Mucosa of rectum (tissue), 2 donors: ENCODE results near the gene TNFSF4.

Experiments used
- H3K27ac ChIP-seq, 2 donors: one replicate each; pipeline ENCODE4 v1.7.0; 2013; ENCODE audit warnings: inconsistent platforms in 2 of 2, low read depth in 2 of 2, low read length in 2 of 2
- H3K27me3 ChIP-seq, 2 donors: one replicate each; pipeline ENCODE4 v1.7.0; 2013; ENCODE audit warnings: low read length in 2 of 2; ENCODE audit not compliant: control insufficient read depth in 2 of 2, insufficient read depth in 2 of 2
- H3K36me3 ChIP-seq, 2 donors: one replicate each; pipeline ENCODE4 v1.7.0; 2013; ENCODE audit warnings: low read length in 2 of 2; ENCODE audit not compliant: control insufficient read depth in 2 of 2, insufficient read depth in 2 of 2
- H3K4me1 ChIP-seq, 2 donors: one replicate each; pipeline ENCODE4 v1.7.0; 2013; ENCODE audit warnings: low read length in 2 of 2, mild to moderate bottlenecking in 1 of 2; ENCODE audit not compliant: control insufficient read depth in 2 of 2, insufficient read depth in 2 of 2
- H3K4me3 ChIP-seq, 2 donors: one replicate each; pipeline ENCODE4 v1.7.0; 2013; ENCODE audit warnings: low read length in 2 of 2
- H3K9ac ChIP-seq, 2 donors: one replicate each; pipeline ENCODE4 v1.7.0; 2013; ENCODE audit warnings: low read length in 2 of 2, low read depth in 1 of 2, mild to moderate bottlenecking in 1 of 2
- H3K9me3 ChIP-seq, 2 donors: one replicate each; pipeline ENCODE4 v1.7.0; 2013; ENCODE audit warnings: low read length in 2 of 2; ENCODE audit not compliant: control insufficient read depth in 2 of 2
- donor health status: healthy.
- donor health status: Normal muscosa, but diverticular disease.

Gene TNFSF4

GRCh38 chr1:173212952-173213491, 5.9 kb upstream of the TNFSF4 start:
- Histone ChIP-seq H3K27me3 (no peaks in the 10 kb centered on the region), H3K27ac (no peak overlapping the region), H3K4me1 (peaks cover 7 to 11% of the 10 kb centered on the region in 2 donors), H3K4me3 (no peak overlapping the region), H3K36me3 (no peaks in the 10 kb centered on the region), H3K9ac (no peak overlapping the region), H3K9me3 (no peaks in the 10 kb centered on the region)

- Histone ChIP-seq H3K27me3 (no peaks in the 10 kb centered on the region), H3K36me3 (no peaks in the 10 kb centered on the region), H3K27ac (peak overlapping the region in 1 of 2 donors; percentile 41), H3K9me3 (no peaks in the 10 kb centered on the region), H3K4me1 (peaks cover 11 to 16% of the 10 kb centered on the region in 2 donors), H3K4me3 (peak overlapping the region in 1 of 2 donors; percentile 26), H3K9ac (no peak overlapping the region)
Measured at GRCh38 chr1:173210716-173211231, 3.6 kb upstream of the TNFSF4 start.

- H3K4me1 ChIP-seq = peaks cover 11 to 16% of the 10 kb centered on the region in 2 donors
- H3K27ac ChIP-seq = peak overlapping the region in 1 of 2 donors; percentile 41
- H3K27me3 ChIP-seq = no peaks in the 10 kb centered on the region
- no peaks in the 10 kb centered on the region for H3K9me3 ChIP-seq
- no peaks in the 10 kb centered on the region for H3K36me3 ChIP-seq
- no peak overlapping the region for H3K9ac ChIP-seq
- peak overlapping the region in 1 of 2 donors; percentile 26 for H3K4me3 ChIP-seq
Measured at GRCh38 chr1:173210283-173210682, 3.2 kb upstream of the TNFSF4 start.

GRCh38 chr1:173208868-173209267, 1.7 kb upstream of the TNFSF4 start:
- Histone ChIP-seq H3K9me3 (no peaks in the 10 kb centered on the region), H3K27ac (no peak overlapping the region), H3K4me3 (no peak overlapping the region), H3K36me3 (no peaks in the 10 kb centered on the region), H3K27me3 (no peaks in the 10 kb centered on the region), H3K9ac (no peak overlapping the region), H3K4me1 (peaks cover 11 to 16% of the 10 kb centered on the region in 2 donors)

- H3K27ac ChIP-seq = no peak overlapping the region
- no peaks in the 10 kb centered on the region for H3K36me3 ChIP-seq
- H3K9me3 ChIP-seq = no peaks in the 10 kb centered on the region
- H3K9ac ChIP-seq = no peak overlapping the region
- H3K4me1 ChIP-seq = peaks cover 11 to 16% of the 10 kb centered on the region in 2 donors
- no peak overlapping the region for H3K4me3 ChIP-seq
- H3K27me3 ChIP-seq = no peaks in the 10 kb centered on the region
Measured at GRCh38 chr1:173208146-173208545, 1.0 kb upstream of the TNFSF4 start.

GRCh38 chr1:173205146-173206051, 1.7 kb downstream of the TNFSF4 start:
- Histone ChIP-seq H3K27ac (no peak overlapping the region), H3K27me3 (no peaks in the 10 kb centered on the region), H3K9ac (no peak overlapping the region), H3K4me3 (no peak overlapping the region), H3K36me3 (no peaks in the 10 kb centered on the region), H3K4me1 (peaks cover 5 to 13% of the 10 kb centered on the region in 2 donors), H3K9me3 (no peaks in the 10 kb centered on the region)

GRCh38 chr1:173204693-173205092, 2.4 kb downstream of the TNFSF4 start:
- Histone ChIP-seq H3K27ac (no peak overlapping the region), H3K27me3 (no peaks in the 10 kb centered on the region), H3K4me3 (no peak overlapping the region), H3K36me3 (no peaks in the 10 kb centered on the region), H3K4me1 (peaks cover 0 to 9% of the 10 kb centered on the region in 2 donors), H3K9me3 (no peaks in the 10 kb centered on the region), H3K9ac (no peak overlapping the region)

GRCh38 chr1:173202424-173203145, 4.5 kb downstream of the TNFSF4 start:
- H3K4me1 ChIP-seq = peaks cover 0 to 9% of the 10 kb centered on the region in 2 donors

GRCh38 chr1:173201969-173202368, 5.2 kb downstream of the TNFSF4 start:
- Histone ChIP-seq H3K4me3 (no peak overlapping the region), H3K27me3 (no peaks in the 10 kb centered on the region), H3K36me3 (no peaks in the 10 kb centered on the region), H3K4me1 (peaks cover 0 to 2% of the 10 kb centered on the region in 2 donors), H3K9ac (no peak overlapping the region), H3K27ac (no peak overlapping the region), H3K9me3 (no peaks in the 10 kb centered on the region)

More at GRCh38 chr1:173202424-173203145, 4.5 kb downstream of the TNFSF4 start:
- Histone ChIP-seq H3K9ac (no peak overlapping the region), H3K27ac (no peak overlapping the region), H3K36me3 (no peaks in the 10 kb centered on the region), H3K9me3 (no peaks in the 10 kb centered on the region), H3K27me3 (no peaks in the 10 kb centered on the region), H3K4me3 (no peak overlapping the region)
